ENCODE measurements around the gene BBOX1. TPM values are rescaled to one million over a fixed set of nuclear protein-coding genes. Genes with fewer than 3 reads are reported as not detected.

Gene BBOX1
- total RNA-seq (not detected in 2 replicates), polyA plus RNA-seq (not detected in 2 replicates), polyA minus RNA-seq (not detected in 2 replicates), Bru-seq, nascent RNA (not detected), BruChase-seq, experiment 1, labeled RNA remaining after a 6-hour chase (percentile 1 among the genes with signal in this experiment), BruChase-seq, experiment 2, labeled RNA remaining after a 2-hour chase (not detected)
- not detected in 2 replicates for polyA plus RNA-seq (2011; cell fraction: cytosol; rRNA removed)
- polyA plus RNA-seq (2011; cell fraction: nucleus; rRNA removed): not detected in 2 replicates
- not detected in 2 replicates for polyA plus RNA-seq (2012)
- not detected for polyA minus RNA-seq (2011; cell fraction: cytosol; rRNA and poly(A)+ RNA removed)
- polyA minus RNA-seq (2011; cell fraction: nucleus; rRNA and poly(A)+ RNA removed): not detected in 2 replicates
- long read RNA-seq: 0 reads

- BruUV-seq (replicated peaks): no TSS peak
- no peak for TF ChIP-seq MYC (IDR thresholded peaks at IDR 0.05; ENCODE audit: low read depth, low read length)
- no peak for TF ChIP-seq POLR2A (IDR thresholded peaks at IDR 0.05; ENCODE audit: low read depth, low read length)
- no peak for TF ChIP-seq GATA2 (IDR thresholded peaks at IDR 0.05; ENCODE audit: insufficient read depth, insufficient read length, low read depth, low read length)
- no peak for TF ChIP-seq POLR2AphosphoS5 (IDR thresholded peaks at IDR 0.05; ENCODE audit: insufficient read depth, low read depth, low read length)
- no peak for TF ChIP-seq FOS (IDR thresholded peaks at IDR 0.05; ENCODE audit: borderline replicate concordance, insufficient read depth, low read length)
- H3K27ac ChIP-seq (ENCODE audit: insufficient read depth, low read depth, low read length): no peak within 1 kb of the TSS
- ChIA-PET CTCF (no interaction called here), POLR2A (no interaction called here)
- H2AFZ ChIP-seq (ENCODE audit: low read depth, low read length): no peak within 1 kb of the TSS
- H3K4me1 ChIP-seq (ENCODE audit: control insufficient read depth, extremely low read depth, insufficient read depth, low read length): no peaks in the 10 kb centered on the region
- no peaks in the 10 kb centered on the region for H3K9me3 ChIP-seq (replicated peaks; ENCODE audit: control insufficient read depth, insufficient read depth, low read length)
- intact Hi-C loops (cut with micrococcal nuclease) (no loop called here), dilution Hi-C loops (cut with MboI; ENCODE audit: extremely low pct_ligation_motif_present, low sequenced_read_pairs) (no loop called here)
- DNase-seq (ENCODE audit: low read depth, low spot score) (no peak), FAIRE-seq (no peak)
- no peaks in the 10 kb centered on the region for H4K20me1 ChIP-seq (replicated peaks; ENCODE audit: control insufficient read depth, extremely low read depth, insufficient read depth, low read length)
- H3K36me3 ChIP-seq (ENCODE audit: control insufficient read depth in 2 of 2, extremely low read depth in 1 of 2, insufficient read depth in 2 of 2, low read length in 2 of 2): no peaks in the 10 kb centered on the region
- H3K79me2 ChIP-seq (ENCODE audit: control insufficient read depth, insufficient read depth, low read length): no peaks in the 10 kb centered on the region
- no peaks in the 10 kb centered on the region for H3K9me1 ChIP-seq (replicated peaks; ENCODE audit: control insufficient read depth, extremely low read depth, insufficient read depth, low read length)
- no peak within 1 kb of the TSS for H3K4me2 ChIP-seq (ENCODE audit: insufficient read depth, low read length)
- H3K4me3 ChIP-seq (replicated peaks in 1 of 3; ENCODE audit: insufficient read depth in 1 of 3, low read depth in 1 of 3, low read length in 3 of 3): no peak within 1 kb of the TSS
- no peak within 1 kb of the TSS for H3K9ac ChIP-seq (replicated peaks; ENCODE audit: extremely low read depth, insufficient read depth, low read length)
- no peaks in the 10 kb centered on the region for H3K27me3 ChIP-seq (ENCODE audit: control insufficient read depth in 2 of 2, insufficient read depth in 2 of 2, low read length in 2 of 2)
Observed at GRCh38 chr11:27040302-27041115, at the start of gene BBOX1. TSS of gene BBOX1 (plus strand) at chr11:27040815. CDS start at chr11:27055431, 14,616 bp downstream.

GRCh38 chr11:26992031-26992541, 48.5 kb upstream of the BBOX1 start:
- H3K27me3 ChIP-seq (ENCODE audit: control insufficient read depth in 2 of 2, insufficient read depth in 2 of 2, low read length in 2 of 2): no peaks in the 10 kb centered on the region
- no TSS peak for BruUV-seq (replicated peaks)
- H3K79me2 ChIP-seq (ENCODE audit: control insufficient read depth, insufficient read depth, low read length): no peaks in the 10 kb centered on the region
- dilution Hi-C loops (cut with MboI; ENCODE audit: extremely low pct_ligation_motif_present, low sequenced_read_pairs) (no loop called here), intact Hi-C loops (cut with micrococcal nuclease) (no loop called here)
- no peaks in the 10 kb centered on the region for H3K9me1 ChIP-seq (replicated peaks; ENCODE audit: control insufficient read depth, extremely low read depth, insufficient read depth, low read length)
- no peaks in the 10 kb centered on the region for H3K4me1 ChIP-seq (ENCODE audit: control insufficient read depth, extremely low read depth, insufficient read depth, low read length)
- H3K9me3 ChIP-seq (replicated peaks; ENCODE audit: control insufficient read depth, insufficient read depth, low read length): no peaks in the 10 kb centered on the region
- ChIA-PET CTCF (no interaction called here), POLR2A (no interaction called here)
- no peaks in the 10 kb centered on the region for H3K36me3 ChIP-seq (ENCODE audit: control insufficient read depth in 2 of 2, extremely low read depth in 1 of 2, insufficient read depth in 2 of 2, low read length in 2 of 2)
- no peak overlapping the region for H2AFZ ChIP-seq (ENCODE audit: low read depth, low read length)
- H4K20me1 ChIP-seq (replicated peaks; ENCODE audit: control insufficient read depth, extremely low read depth, insufficient read depth, low read length): no peaks in the 10 kb centered on the region
- H3K4me3 ChIP-seq (replicated peaks in 1 of 3; ENCODE audit: insufficient read depth in 1 of 3, low read depth in 1 of 3, low read length in 3 of 3): no peak overlapping the region
- FAIRE-seq (no peak), DNase-seq (ENCODE audit: low read depth, low spot score) (no peak)
- H3K4me2 ChIP-seq (ENCODE audit: insufficient read depth, low read length): no peak overlapping the region
- no peak overlapping the region for H3K9ac ChIP-seq (replicated peaks; ENCODE audit: extremely low read depth, insufficient read depth, low read length)
- no peak overlapping the region for H3K27ac ChIP-seq (ENCODE audit: insufficient read depth, low read depth, low read length)
- no peak for TF ChIP-seq MAX (IDR thresholded peaks at IDR 0.05; ENCODE audit: insufficient read depth, insufficient read length)
- no peak for TF ChIP-seq FOS (IDR thresholded peaks at IDR 0.05; ENCODE audit: borderline replicate concordance, insufficient read depth, low read length)
- TF ChIP-seq POLR2A (IDR thresholded peaks at IDR 0.05; ENCODE audit: low read depth, low read length): no peak
- no peak for TF ChIP-seq MYC (IDR thresholded peaks at IDR 0.05; ENCODE audit: low read depth, low read length)
